DOHH2 (cell line): Measurements from ENCODE around the gene IL20.

ENCODE experiments used
- CTCF ChIP-seq: fragments of 200-600 bp; sonication (generic); IDR thresholded peaks from one replicate; pipeline ENCODE4 v1.5.1; 2014; ENCODE audit warnings: antibody characterized with exemption, mild to moderate bottlenecking, low read depth, low read length; ENCODE audit not compliant: poor library complexity, severe bottlenecking
- EZH2phosphoT487 ChIP-seq: fragments of 200-600 bp; sonication (generic); IDR thresholded peaks from 2 replicates; pipeline ENCODE4 v1.6.1; 2017; ENCODE audit warnings: borderline replicate concordance, mild to moderate bottlenecking, antibody characterized with exemption, low read length, moderate library complexity, mixed read lengths

GRCh38 chr1:206907304-206907991, 42.0 kb downstream of the IL20 start:
- peak; percentile 33 for TF ChIP-seq CTCF
- no peak for TF ChIP-seq EZH2phosphoT487
